A549 (cell line): ENCODE results near the gene OR10A3. TPM values are rescaled to one million over a fixed set of nuclear protein-coding genes. Genes with fewer than 3 reads are reported as not detected.

Experiments used
- ATAC-seq, 2 experiments: fragments of 200-7000 bp in 1 of 2; fragments of >200 bp in 1 of 2; cut with Nextera tagmentation in 1 of 2; cut with Tn5 transposase in 1 of 2; 3 replicates each; pipeline versions ENCODE4 v1.8.0 to v1.9.1; 2018 to 2020; ENCODE audit warnings: mild to moderate bottlenecking in 1 of 2, moderate library complexity in 1 of 2
- CTCF ChIA-PET: fragments of 300-600 bp; sonication (Branson Sonifier 250); formaldehyde crosslinking; extraction: SDS; loops from one replicate; lab custom pipeline; 2021; ENCODE audit warnings: antibody characterized with exemption, inconsistent platforms; lab: Yijun Ruan, JAX
- POLR2A ChIA-PET: fragments of 350-600 bp; formaldehyde crosslinking; extraction: SDS; loops from one replicate; lab custom pipeline; 2021; ENCODE audit warnings: antibody characterized with exemption, inconsistent platforms; lab: Yijun Ruan, JAX
- DNase-seq, 2 experiments: peaks; one replicate each; pipeline versions ENCODE4 v3.0.0 to v3.0.0-alpha.2; 2011 to 2016; ENCODE audit warnings: low read depth in 1 of 2, low spot score in 1 of 2
- FAIRE-seq: peaks from 2 replicates; lab custom pipeline; 2011; peaks lifted over from hg19 to GRCh38; lab: Jason Lieb, UNC
- H3K27ac ChIP-seq, 2 experiments: fragments of >200 bp; sonication (Bioruptor Twin); formaldehyde crosslinking; 3 replicates each; pipeline ENCODE4 v1.5.1; 2016 to 2017
- H3K4me1 ChIP-seq: fragments of >200 bp; sonication (Bioruptor Twin); formaldehyde crosslinking; 3 replicates; pipeline ENCODE4 v1.6.1; 2016
- H3K4me2 ChIP-seq: fragments of >200 bp; sonication (Bioruptor Twin); formaldehyde crosslinking; 3 replicates; pipeline ENCODE4 v1.6.1; 2016
- H3K4me3 ChIP-seq: fragments of >200 bp; sonication (Bioruptor Twin); formaldehyde crosslinking; 3 replicates; pipeline ENCODE4 v1.5.1; 2016
- H3K9me3 ChIP-seq: fragments of >200 bp; sonication (Bioruptor Twin); formaldehyde crosslinking; 3 replicates; pipeline ENCODE4 v1.6.1; 2016
- CEBPB ChIP-seq, 2 experiments: fragments of >200 bp in 1 of 2; sonication (Bioruptor Twin) in 1 of 2; formaldehyde crosslinking in 1 of 2; IDR thresholded peaks; 2 replicates each; pipeline ENCODE4 v1.6.1; 2012 to 2016
- CHD2 ChIP-seq: fragments of 150-350 bp; IDR thresholded peaks from 2 replicates; pipeline ENCODE4 v1.6.1; 2014; ENCODE audit warnings: low read length; ENCODE audit not compliant: partially characterized antibody
- EHF ChIP-seq: fragments of 250-450 bp; sonication (Bioruptor Pico); IDR thresholded peaks from 2 replicates; pipeline ENCODE4 v1.5.0; 2020; ENCODE audit warnings: mild to moderate bottlenecking
- EP300 ChIP-seq, 2 experiments: fragments of >200 bp; sonication (Bioruptor Twin); formaldehyde crosslinking; IDR thresholded peaks; 2 replicates in 1 of 2; 3 replicates in 1 of 2; pipeline ENCODE4 v1.6.1; 2016 to 2017
- ESRRA ChIP-seq: fragments of 150-350 bp; IDR thresholded peaks from 2 replicates; pipeline ENCODE4 v1.6.1; 2014; ENCODE audit warnings: mild to moderate bottlenecking, low read length, borderline replicate concordance
- FOSB ChIP-seq: fragments of 250-450 bp; sonication (Bioruptor Pico); IDR thresholded peaks from 2 replicates; pipeline ENCODE4 v1.5.0; 2020; ENCODE audit warnings: mild to moderate bottlenecking, moderate library complexity
- FOSL2 ChIP-seq, 2 experiments: fragments of 450-650 bp in 1 of 2; fragments of >200 bp in 1 of 2; sonication (Bioruptor Twin) in 1 of 2; formaldehyde crosslinking; IDR thresholded peaks; 2 replicates each; pipeline versions ENCODE4 v1.5.0 to v1.6.1; 2016 to 2020; ENCODE audit warnings: mild to moderate bottlenecking in 1 of 2, moderate library complexity in 1 of 2
- GATA3 ChIP-seq: IDR thresholded peaks from 2 replicates; pipeline ENCODE4 v1.6.1; 2012; ENCODE audit warnings: borderline replicate concordance
- HOXA7 ChIP-seq: fragments of 250-450 bp; sonication (Bioruptor Pico); IDR thresholded peaks from 2 replicates; pipeline ENCODE4 v1.5.0; 2020; ENCODE audit warnings: mild to moderate bottlenecking, moderate library complexity
- HOXB5 ChIP-seq: fragments of 250-450 bp; sonication (Bioruptor Pico); IDR thresholded peaks from 2 replicates; pipeline ENCODE4 v1.5.0; 2020; ENCODE audit warnings: mild to moderate bottlenecking, moderate library complexity
- JUN ChIP-seq, 2 experiments: fragments of >200 bp; sonication (Bioruptor Twin); formaldehyde crosslinking; IDR thresholded peaks; 2 replicates in 1 of 2; 3 replicates in 1 of 2; pipeline ENCODE4 v1.6.1; 2016 to 2017
- JUNB ChIP-seq: fragments of >200 bp; sonication (Bioruptor Twin); formaldehyde crosslinking; IDR thresholded peaks from 2 replicates; pipeline ENCODE4 v1.6.1; 2016
- KDM5A ChIP-seq: fragments of 200-600 bp; sonication (generic); IDR thresholded peaks from 2 replicates; pipeline ENCODE4 v1.6.1; 2016; ENCODE audit warnings: antibody characterized with exemption, mild to moderate bottlenecking
- NPAS2 ChIP-seq: fragments of 250-450 bp; sonication (Bioruptor Pico); IDR thresholded peaks from 2 replicates; pipeline ENCODE4 v1.8.0; 2022; ENCODE audit warnings: mild to moderate bottlenecking, moderate library complexity, borderline replicate concordance
- PHF8 ChIP-seq: fragments of 200-600 bp; sonication (generic); IDR thresholded peaks from 2 replicates; pipeline ENCODE4 v1.6.1; 2016; ENCODE audit warnings: low read depth, mild to moderate bottlenecking, antibody characterized with exemption, moderate library complexity, borderline replicate concordance
- RAD21 ChIP-seq, 2 experiments: fragments of >200 bp in 1 of 2; sonication (Bioruptor Twin) in 1 of 2; formaldehyde crosslinking in 1 of 2; IDR thresholded peaks in 1 of 2; conservative IDR thresholded peaks in 1 of 2; 2 replicates in 1 of 2; 3 replicates in 1 of 2; pipeline ENCODE4 v1.6.1; 2012 to 2018; ENCODE audit warnings: inconsistent platforms in 1 of 2
- SREBF2 ChIP-seq: fragments of 450-650 bp; IDR thresholded peaks from 2 replicates; pipeline ENCODE4 v1.6.1; 2014; ENCODE audit warnings: mild to moderate bottlenecking, moderate library complexity
- TP53 ChIP-seq: fragments of 250-450 bp; sonication (Bioruptor Pico); IDR thresholded peaks from 2 replicates; pipeline ENCODE4 v1.5.0; 2021; ENCODE audit warnings: mild to moderate bottlenecking, moderate library complexity
- ZNF302 ChIP-seq: fragments of 250-450 bp; sonication (Bioruptor Pico); IDR thresholded peaks from 2 replicates; pipeline ENCODE4 v1.9.0; 2021; ENCODE audit warnings: inconsistent platforms, mild to moderate bottlenecking, moderate library complexity
- ZSCAN20 ChIP-seq: fragments of 250-450 bp; sonication (Bioruptor Pico); IDR thresholded peaks from 2 replicates; pipeline ENCODE4 v1.8.0; 2022; ENCODE audit warnings: mild to moderate bottlenecking, moderate library complexity
- WGBS: methylation state at CpG from one replicate; pipeline ENCODE4 v1.1.6; 2017; ENCODE audit errors: missing lambda C conversion rate; 5-methylcytosine and 5-hydroxymethylcytosine counted together
- polyA plus RNA-seq, 4 experiments: library from polyadenylated mRNA; depleted of rRNA in 3 of 4; stranded (reverse); fragments of >200 nt; fragmentation: RNase III in 1 of 4; extraction: RNeasy Plus Mini Kit Qiagen cat#74134 plus additional on column Dnase treatment in 1 of 4; gene quantifications; 2 replicates in 3 of 4; 3 replicates in 1 of 4; pipeline ENCODE4 v1.2.3, GENCODE V29; 2011 to 2017
- TF ChIP-seq, protein P1 (sequence below): fragments of >200 bp; sonication (Bioruptor Twin); formaldehyde crosslinking; IDR thresholded peaks from 3 replicates; pipeline ENCODE4 v1.6.1; 2016
- TF ChIP-seq, protein P2 (sequence below): fragments of 200-600 bp; sonication (generic); IDR thresholded peaks from 2 replicates; pipeline ENCODE4 v1.6.1; 2016; ENCODE audit warnings: antibody characterized with exemption, mild to moderate bottlenecking, moderate library complexity
- TF ChIP-seq, protein P3 (sequence below): fragments of 250-450 bp; sonication (Bioruptor Pico); IDR thresholded peaks from 2 replicates; pipeline ENCODE4 v1.5.0; 2020; ENCODE audit warnings: low read depth, mild to moderate bottlenecking, moderate library complexity
- TF ChIP-seq, protein P4 (sequence below): IDR thresholded peaks from 2 replicates; pipeline ENCODE4 v1.6.1; 2012; ENCODE audit warnings: low read depth, borderline replicate concordance
- TF ChIP-seq, protein P5 (sequence below): fragments of 150-350 bp; IDR thresholded peaks from 2 replicates; pipeline ENCODE4 v1.6.1; 2014; ENCODE audit warnings: low read depth, mild to moderate bottlenecking, low read length

Gene OR10A3
- polyA plus RNA-seq, 2 of the 4 experiments (the other 2 are of a cell fraction): not detected

DNA sequence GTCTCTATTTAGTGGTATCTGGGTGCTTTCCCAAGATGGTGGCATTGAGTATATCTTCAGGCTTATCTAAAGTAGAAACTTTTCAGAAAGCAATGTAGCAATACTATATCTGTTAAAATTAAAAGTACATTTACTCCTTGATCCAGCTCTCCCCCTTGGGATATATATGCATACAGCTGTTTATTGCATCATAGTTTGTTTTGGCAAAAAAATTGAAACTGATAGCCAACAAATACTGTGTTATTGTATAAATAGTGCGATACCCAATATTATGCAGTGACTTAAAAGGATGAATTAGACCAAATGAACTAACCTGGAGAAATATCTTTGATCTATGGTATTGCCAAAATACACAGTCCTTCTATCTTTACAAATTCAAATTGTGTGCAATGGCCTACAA, 8.4 kb upstream of the OR10A3 start:
- no peak for ATAC-seq
- TF ChIP-seq CEBPB (IDR thresholded peaks at IDR 0.05): 0 out of 4 replicates have a peak, but pooled peaks of 1 of the 2 experiments have one; percentile 7
- no peak for TF ChIP-seq HOXB5 (CRISPR knock-in tag)
- TF ChIP-seq, protein P1, sequence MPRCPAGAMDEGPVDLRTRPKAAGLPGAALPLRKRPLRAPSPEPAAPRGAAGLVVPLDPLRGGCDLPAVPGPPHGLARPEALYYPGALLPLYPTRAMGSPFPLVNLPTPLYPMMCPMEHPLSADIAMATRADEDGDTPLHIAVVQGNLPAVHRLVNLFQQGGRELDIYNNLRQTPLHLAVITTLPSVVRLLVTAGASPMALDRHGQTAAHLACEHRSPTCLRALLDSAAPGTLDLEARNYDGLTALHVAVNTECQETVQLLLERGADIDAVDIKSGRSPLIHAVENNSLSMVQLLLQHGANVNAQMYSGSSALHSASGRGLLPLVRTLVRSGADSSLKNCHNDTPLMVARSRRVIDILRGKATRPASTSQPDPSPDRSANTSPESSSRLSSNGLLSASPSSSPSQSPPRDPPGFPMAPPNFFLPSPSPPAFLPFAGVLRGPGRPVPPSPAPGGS: no peak
- no peak for TF ChIP-seq FOSL2 (IDR thresholded peaks at IDR 0.05)
- no peak for TF ChIP-seq FOSL2 (CRISPR knock-in tag; IDR thresholded peaks at IDR 0.05)
- TF ChIP-seq FOSB (CRISPR knock-in tag): no peak
- TF ChIP-seq, protein P2, sequence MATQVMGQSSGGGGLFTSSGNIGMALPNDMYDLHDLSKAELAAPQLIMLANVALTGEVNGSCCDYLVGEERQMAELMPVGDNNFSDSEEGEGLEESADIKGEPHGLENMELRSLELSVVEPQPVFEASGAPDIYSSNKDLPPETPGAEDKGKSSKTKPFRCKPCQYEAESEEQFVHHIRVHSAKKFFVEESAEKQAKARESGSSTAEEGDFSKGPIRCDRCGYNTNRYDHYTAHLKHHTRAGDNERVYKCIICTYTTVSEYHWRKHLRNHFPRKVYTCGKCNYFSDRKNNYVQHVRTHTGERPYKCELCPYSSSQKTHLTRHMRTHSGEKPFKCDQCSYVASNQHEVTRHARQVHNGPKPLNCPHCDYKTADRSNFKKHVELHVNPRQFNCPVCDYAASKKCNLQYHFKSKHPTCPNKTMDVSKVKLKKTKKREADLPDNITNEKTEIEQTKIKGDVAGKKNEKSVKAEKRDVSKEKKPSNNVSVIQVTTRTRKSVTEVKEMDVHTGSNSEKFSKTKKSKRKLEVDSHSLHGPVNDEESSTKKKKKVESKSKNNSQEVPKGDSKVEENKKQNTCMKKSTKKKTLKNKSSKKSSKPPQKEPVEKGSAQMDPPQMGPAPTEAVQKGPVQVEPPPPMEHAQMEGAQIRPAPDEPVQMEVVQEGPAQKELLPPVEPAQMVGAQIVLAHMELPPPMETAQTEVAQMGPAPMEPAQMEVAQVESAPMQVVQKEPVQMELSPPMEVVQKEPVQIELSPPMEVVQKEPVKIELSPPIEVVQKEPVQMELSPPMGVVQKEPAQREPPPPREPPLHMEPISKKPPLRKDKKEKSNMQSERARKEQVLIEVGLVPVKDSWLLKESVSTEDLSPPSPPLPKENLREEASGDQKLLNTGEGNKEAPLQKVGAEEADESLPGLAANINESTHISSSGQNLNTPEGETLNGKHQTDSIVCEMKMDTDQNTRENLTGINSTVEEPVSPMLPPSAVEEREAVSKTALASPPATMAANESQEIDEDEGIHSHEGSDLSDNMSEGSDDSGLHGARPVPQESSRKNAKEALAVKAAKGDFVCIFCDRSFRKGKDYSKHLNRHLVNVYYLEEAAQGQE: no peak
- no peak for TF ChIP-seq ZSCAN20 (CRISPR knock-in tag)
- POLR2A ChIA-PET: no interaction called here
- Histone ChIP-seq H3K4me1 (no peaks in the 10 kb centered on the region), H3K4me2 (no peak overlapping the region), H3K4me3 (no peak overlapping the region), H3K27ac (no peak overlapping the region), H3K9me3 (no peaks in the 10 kb centered on the region)
- no peak for FAIRE-seq
- no peak for DNase-seq
- CTCF ChIA-PET: interaction anchor here (0.8 to 3.2 kb wide), 2 partner anchors 10 to 37 kb away, joined by 3 to 10 read pairs; partner anchors contain the start of gene EIF3F
- 2% methylated on average over 1 of the region's 1 CpG for WGBS

DNA sequence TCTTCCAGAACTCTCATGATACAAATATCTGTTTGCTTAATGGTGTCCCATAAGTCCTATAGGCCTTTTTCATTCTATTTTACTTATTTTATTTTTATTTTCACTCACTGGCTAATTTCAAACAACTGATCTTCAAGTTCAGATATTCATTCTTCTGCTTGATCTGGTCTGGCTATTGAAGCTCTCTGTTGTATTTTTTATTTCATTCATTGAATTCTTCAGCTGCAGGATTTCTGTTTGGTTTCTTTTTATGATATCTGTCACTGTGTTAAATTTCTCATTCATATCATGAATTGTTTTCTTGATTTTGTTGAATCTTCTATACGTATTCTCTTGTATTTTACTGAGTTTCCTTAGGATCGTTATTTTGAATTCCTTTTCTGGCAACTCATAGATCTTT, 2.6 kb upstream of the OR10A3 start:
- Histone ChIP-seq H3K27ac (no peak overlapping the region), H3K4me3 (no peak overlapping the region), H3K9me3 (0 out of 3 replicates have a peak, but pooled peaks cover 3% of the 10 kb centered on the region), H3K4me2 (no peak overlapping the region), H3K4me1 (no peaks in the 10 kb centered on the region)
- no peak for ATAC-seq
- WGBS: 3% methylated on average over 2 of the region's 2 CpGs
- no peak for DNase-seq
- no peak for FAIRE-seq
- ChIA-PET POLR2A (no interaction called here), CTCF (interaction anchor here (1.3 kb wide), 1 partner anchor 51 kb away, joined by 3 read pairs; no protein-coding TSS in a partner anchor)
- TF ChIP-seq ZNF302 (CRISPR knock-in tag) (no peak), CHD2 (no peak), ESRRA (no peak), JUN (IDR thresholded peaks at IDR 0.05) (no peak), KDM5A (no peak), HOXA7 (no peak), NPAS2 (no peak), EP300 (IDR thresholded peaks at IDR 0.05) (no peak), JUNB (no peak), SREBF2 (no peak), EHF (no peak), PHF8 (no peak), GATA3 (no peak), RAD21 (conservative IDR thresholded peaks at IDR 0.05 in 1 of 2, IDR thresholded peaks at IDR 0.05 in 1 of 2) (no peak), TP53 (CRISPR knock-in tag) (no peak)
- TF ChIP-seq, protein P3, sequence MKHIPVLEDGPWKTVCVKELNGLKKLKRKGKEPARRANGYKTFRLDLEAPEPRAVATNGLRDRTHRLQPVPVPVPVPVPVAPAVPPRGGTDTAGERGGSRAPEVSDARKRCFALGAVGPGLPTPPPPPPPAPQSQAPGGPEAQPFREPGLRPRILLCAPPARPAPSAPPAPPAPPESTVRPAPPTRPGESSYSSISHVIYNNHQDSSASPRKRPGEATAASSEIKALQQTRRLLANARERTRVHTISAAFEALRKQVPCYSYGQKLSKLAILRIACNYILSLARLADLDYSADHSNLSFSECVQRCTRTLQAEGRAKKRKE (CRISPR knock-in tag): no peak
- TF ChIP-seq, protein P4, sequence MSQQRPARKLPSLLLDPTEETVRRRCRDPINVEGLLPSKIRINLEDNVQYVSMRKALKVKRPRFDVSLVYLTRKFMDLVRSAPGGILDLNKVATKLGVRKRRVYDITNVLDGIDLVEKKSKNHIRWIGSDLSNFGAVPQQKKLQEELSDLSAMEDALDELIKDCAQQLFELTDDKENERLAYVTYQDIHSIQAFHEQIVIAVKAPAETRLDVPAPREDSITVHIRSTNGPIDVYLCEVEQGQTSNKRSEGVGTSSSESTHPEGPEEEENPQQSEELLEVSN: no peak
- TF ChIP-seq, protein P2: no peak
- TF ChIP-seq, protein P5, sequence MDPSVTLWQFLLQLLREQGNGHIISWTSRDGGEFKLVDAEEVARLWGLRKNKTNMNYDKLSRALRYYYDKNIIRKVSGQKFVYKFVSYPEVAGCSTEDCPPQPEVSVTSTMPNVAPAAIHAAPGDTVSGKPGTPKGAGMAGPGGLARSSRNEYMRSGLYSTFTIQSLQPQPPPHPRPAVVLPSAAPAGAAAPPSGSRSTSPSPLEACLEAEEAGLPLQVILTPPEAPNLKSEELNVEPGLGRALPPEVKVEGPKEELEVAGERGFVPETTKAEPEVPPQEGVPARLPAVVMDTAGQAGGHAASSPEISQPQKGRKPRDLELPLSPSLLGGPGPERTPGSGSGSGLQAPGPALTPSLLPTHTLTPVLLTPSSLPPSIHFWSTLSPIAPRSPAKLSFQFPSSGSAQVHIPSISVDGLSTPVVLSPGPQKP: no peak
